ENCODE data around the gene SYNPO2L.
A peak's percentile ranks its signal among the peaks of the same experiment; 100 is the strongest.
"Not testable (repeated sequence)": the region's sequence is repeated elsewhere in the genome, so short reads cannot be mapped to it uniquely, and the experiment has no call there.

The SYNPO2L gene

GRCh38 chr10:73647875-73648651, 7.8 kb downstream of the SYNPO2L start:
- no peak for DNase-seq

DNA sequence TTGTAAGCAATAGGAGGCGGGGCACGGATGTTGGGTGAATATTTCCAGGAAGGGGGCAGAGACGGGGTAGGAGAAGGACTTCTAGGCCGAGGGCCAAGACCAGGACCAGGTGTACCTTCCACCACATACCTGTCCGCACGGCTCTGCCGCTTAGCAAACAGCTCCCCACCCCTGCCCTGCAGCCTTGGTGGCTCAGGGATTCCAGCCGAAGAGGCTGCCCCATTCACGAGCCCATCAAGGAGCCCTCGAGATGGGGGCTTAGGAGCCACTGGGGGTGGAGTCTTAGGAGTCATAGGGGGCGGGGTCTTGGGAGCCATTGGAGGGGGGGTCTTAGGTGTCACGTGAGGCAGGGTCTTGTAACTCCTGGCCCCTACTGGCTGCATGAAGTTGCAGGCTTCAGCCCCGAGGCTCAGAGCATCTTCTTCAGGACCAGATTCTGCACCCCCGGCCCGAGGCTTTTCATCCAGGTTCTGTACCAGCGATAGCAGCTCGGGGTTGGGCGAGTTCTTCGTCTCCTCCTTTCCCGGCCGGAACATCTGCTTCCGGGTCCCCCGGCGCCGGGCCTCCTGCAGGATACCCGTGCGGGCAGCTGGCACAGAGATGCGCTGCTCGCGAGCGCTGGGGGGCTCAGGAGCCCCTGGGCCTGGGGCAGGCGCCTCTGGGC, 8.5 kb downstream of the SYNPO2L start:
- no peak for DNase-seq

- DNase-seq, result no peak
These were observed 9.2 kb downstream of the SYNPO2L start for GRCh38 chr10:73646598-73647041.

GRCh38 chr10:73645251-73645650, 10.6 kb downstream of the SYNPO2L start:
- DNase-seq, result no peak

GRCh38 chr10:73644767-73645166, 11.1 kb downstream of the SYNPO2L start:
- no peak for DNase-seq

DNA sequence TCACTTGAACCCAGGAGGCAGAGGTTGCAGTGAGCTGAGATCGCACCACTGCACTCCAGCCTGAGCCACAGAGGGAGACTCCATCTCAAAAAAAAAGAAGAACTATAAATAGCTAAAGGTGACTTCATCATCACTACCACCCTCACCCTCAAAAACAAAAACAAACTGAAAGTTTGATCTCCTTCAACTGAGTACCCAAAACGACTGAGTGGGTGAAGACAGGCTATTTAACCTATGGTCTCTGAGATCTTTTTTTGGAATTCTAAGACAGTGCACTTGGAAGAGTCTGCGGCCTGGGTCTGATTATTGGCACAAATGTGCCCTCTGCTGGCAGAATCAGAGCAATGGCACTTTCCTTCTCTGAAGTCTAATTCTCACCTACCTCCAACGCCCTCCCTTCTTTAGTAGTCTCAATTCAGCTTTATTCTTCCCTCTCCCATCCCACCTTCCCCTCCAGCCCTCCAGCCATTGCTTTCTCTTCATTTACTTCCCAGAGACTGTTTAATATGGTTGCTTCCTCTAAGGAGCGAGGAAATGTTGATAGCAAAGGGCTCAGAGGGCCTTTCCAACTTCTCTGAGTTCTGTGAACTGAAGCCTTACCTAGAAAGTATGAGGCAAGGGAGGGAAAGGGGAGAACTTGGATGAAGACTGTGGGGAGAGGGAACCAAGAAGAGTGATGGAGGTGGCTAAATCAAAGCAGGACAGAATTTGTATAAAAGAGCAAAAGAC, 11.7 kb downstream of the SYNPO2L start:
- DNase-seq, result peak; percentile 68 to 72

DNA sequence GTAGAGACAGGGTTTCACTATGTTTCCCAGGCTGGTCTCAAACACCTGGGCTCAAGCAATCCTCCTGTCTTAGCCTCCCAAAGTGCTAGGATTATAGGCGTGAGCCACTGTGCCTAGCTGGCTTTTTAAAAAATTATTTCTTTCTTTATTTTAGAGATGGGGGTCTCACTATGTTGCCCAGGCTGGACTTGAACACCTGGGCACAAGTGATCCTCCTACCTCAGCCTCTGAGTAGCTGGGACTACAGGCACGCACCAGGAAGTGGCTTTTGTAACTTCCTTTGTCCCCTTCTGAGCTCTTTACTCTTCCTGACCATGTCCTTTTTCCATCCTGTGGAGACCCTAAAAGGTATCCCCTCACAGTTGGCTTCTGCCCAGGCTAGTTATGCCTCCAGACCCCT, 12.5 kb downstream of the SYNPO2L start:
- DNase-seq, result no peak

GRCh38 chr10:73641328-73642060, 14.3 kb downstream of the SYNPO2L start, which contains the start of gene MYOZ1:
Gene MYOZ1 (minus strand): TSS chr10:73641474. CDS start chr10:73640017, 1,457 bp downstream.
- no peak for DNase-seq

DNA sequence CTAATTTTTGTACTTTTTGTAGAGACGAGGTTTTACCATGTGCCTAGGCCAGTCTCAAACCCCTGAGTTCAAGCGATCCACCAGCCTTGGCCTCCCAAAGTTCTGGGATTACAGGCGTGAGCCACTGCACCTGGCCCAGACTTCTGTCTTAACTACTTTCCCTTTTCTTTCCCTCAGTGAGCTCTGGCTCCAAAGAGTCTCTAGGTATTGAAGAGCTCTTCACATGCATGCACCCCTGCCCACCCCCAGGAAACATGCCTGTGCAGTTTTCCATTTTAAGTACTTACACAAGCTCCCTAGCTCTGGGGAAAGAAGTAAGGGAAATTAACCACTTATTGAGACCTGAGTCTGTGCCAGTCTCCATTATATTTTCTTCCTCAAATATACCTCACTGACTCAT, 16.5 kb downstream of the SYNPO2L start:
- no peak for DNase-seq

- no peak for DNase-seq
These were observed 20.0 kb downstream of the SYNPO2L start for GRCh38 chr10:73635781-73636180.

- no peak for DNase-seq
These were observed 21.4 kb downstream of the SYNPO2L start for GRCh38 chr10:73634421-73634820.

DNA sequence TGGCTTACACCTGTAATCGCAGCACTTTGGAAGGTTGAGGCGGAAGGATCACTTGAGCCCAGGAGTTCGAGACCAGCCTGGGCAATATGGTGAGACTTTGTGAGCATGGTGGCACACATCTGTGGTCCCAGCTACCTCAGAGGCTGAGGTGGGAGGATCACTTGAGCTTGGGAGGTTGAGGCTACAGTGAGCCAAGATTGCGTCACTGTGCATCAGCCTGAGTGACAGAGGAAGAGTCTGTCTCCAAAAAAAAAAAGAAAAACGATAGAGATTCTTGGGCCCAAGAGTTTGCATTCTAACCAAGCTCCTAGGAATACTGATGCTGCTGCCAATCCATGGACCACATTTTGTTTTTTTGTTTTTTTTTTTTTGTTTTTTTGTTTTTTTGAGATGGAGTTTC, 26.7 kb downstream of the SYNPO2L start:
- DNase-seq, result no peak

DNA sequence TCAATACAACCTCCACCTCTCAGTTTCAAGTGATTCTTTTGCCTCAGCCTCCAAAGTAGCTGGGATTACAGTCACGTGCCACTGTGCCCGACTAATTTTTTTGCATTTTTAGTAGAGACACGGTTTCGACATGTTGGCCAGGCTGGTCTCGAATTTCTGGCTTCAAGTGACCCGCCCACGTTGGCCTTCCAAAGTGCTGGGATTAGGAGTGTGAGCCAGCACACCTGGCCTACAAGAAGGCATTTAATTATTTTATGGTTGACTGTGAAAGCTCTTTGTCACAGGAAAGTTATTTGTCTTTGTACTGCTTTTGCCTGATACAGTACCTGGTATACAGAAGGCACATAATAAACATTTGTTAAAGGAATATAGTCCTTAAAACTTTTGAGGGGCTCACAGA, 27.4 kb downstream of the SYNPO2L start:
- no peak for DNase-seq

DNA sequence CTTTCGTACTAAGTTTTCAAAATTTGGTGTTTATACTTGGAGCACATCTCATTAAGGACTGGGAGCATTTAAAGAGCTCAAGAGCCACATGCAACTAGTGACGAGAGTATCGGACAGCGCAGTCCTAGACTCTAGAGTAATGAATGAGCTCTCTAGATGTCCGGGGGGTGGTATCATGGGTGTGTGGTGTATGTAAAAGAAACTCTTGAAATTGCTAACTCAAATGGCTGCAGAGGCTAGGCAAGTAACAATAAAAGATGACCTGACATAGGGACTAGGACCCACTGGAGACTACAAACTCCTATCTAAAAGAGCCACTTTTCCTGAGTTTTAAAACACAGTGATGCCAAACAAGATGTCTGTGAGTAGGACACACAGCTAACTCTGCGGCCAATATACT, 28.5 kb downstream of the SYNPO2L start:
- no peak for DNase-seq

GRCh38 chr10:73625884-73626752, 29.7 kb downstream of the SYNPO2L start:
- peak; percentile 96 to 97 for DNase-seq

DNA sequence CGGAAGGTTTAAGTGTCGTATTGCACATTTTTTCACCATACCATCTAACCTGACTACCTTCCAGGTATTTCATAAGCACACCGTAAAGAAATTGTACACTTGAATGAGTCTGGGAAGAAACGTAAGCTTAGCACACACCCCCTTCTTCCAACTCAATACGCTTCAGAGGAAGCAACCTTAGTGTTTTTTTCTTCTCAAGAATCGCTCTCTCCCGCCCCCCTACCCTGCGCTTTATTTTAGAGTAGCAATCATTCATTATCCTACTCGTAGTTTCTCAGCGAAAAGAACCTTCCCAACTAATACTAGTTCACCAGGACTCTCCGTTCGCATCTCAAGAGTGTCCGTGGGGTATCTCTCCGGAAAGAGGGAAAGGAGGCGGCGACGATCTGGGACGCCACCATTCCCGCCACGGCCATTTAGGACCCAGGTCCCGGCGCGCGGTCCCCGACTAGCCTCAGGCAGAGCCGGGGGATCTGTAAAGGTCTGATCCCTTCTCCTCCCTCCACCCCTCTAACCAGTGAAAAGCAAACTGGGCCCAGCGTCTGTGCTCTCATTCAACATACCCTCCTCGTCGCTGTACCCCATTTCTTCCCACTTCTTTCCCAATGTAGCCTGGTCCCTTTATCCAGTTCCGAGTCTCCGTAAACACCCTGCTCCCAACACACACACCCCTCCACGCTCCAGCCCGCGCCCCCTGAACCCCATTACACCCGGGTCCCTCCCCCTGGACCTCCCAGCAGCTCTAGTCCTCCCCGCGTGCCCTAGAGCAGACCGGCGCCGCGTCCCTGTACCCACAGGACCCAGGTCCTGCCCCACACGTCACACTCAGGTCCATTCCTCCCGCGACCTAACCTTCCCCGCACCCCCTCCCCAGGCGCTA, 30.6 kb downstream of the SYNPO2L start:
- DNase-seq, result peak; percentile 18 to 26

GRCh38 chr10:73623056-73623455, 32.8 kb downstream of the SYNPO2L start:
- DNase-seq, result no peak

GRCh38 chr10:73620974-73621373, 34.9 kb downstream of the SYNPO2L start:
- DNase-seq, result not testable (repeated sequence)

DNA sequence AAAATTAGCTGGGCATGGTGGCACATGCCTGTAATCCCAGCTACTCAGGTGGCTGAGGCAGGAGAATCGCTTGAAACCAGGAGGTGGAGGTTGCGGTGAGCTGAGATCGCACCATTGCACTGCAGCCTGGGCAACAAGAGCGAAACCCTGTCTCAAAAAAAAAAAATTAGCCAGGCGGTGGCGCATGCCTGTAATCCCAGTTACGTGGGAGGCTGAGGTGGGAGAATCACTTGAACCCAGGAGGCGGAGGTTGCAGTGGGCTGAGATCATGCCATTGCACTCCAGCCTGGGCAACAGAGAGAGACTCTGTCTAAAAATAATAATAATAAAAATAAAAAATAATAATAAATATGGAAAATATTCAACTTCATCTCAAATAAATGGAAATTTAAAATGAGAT, 38.7 kb downstream of the SYNPO2L start:
- DNase-seq, result not testable (repeated sequence)

GRCh38 chr10:73614720-73615119, 41.1 kb downstream of the SYNPO2L start:
- no peak for DNase-seq

GRCh38 chr10:73609116-73609515, 46.7 kb downstream of the SYNPO2L start:
- no peak for DNase-seq
